DOHH2 (cell line): ENCODE data around the gene PRDM16.

Source experiments
- CTCF ChIP-seq: fragments of 200-600 bp; sonication (generic); IDR thresholded peaks from one replicate; pipeline ENCODE4 v1.5.1; 2014; ENCODE audit warnings: antibody characterized with exemption, mild to moderate bottlenecking, low read depth, low read length; ENCODE audit not compliant: poor library complexity, severe bottlenecking
- EZH2phosphoT487 ChIP-seq: fragments of 200-600 bp; sonication (generic); IDR thresholded peaks from 2 replicates; pipeline ENCODE4 v1.6.1; 2017; ENCODE audit warnings: borderline replicate concordance, mild to moderate bottlenecking, antibody characterized with exemption, low read length, moderate library complexity, mixed read lengths

- TF ChIP-seq CTCF (no peak), EZH2phosphoT487 (no peak)
Observed at GRCh38 chr1:3052501-3052900, 16.5 kb upstream of the PRDM16 start.
